OCI-LY1 (cell line): ENCODE measurements around the gene HGFAC.

Experiments used
- H2AFZ ChIP-seq: fragments of 200-600 bp; sonication (generic), shearing (Covaris generic); 2 replicates; pipeline ENCODE4 v1.6.0; 2014; ENCODE audit warnings: antibody characterized with exemption, mild to moderate bottlenecking, low read length
- H3F3A ChIP-seq: fragments of 200-600 bp; sonication (generic), shearing (Covaris generic); 2 replicates; pipeline ENCODE4 v1.6.0; 2014; ENCODE audit warnings: mild to moderate bottlenecking, antibody characterized with exemption, low read length, moderate library complexity; ENCODE audit not compliant: insufficient read depth
- H3K27ac ChIP-seq: fragments of 200-600 bp; sonication (generic); 2 replicates; pipeline ENCODE4 v1.5.1; 2014; ENCODE audit warnings: low read length, mixed run types, mild to moderate bottlenecking, low read depth; ENCODE audit not compliant: poor library complexity, severe bottlenecking
- H3K27me3 ChIP-seq: fragments of 200-600 bp; sonication (generic); 2 replicates; pipeline ENCODE4 v1.6.0; 2014; ENCODE audit warnings: antibody characterized with exemption, mild to moderate bottlenecking, low read length, moderate library complexity; ENCODE audit not compliant: insufficient read depth
- H3K36me3 ChIP-seq: fragments of 200-600 bp; sonication (generic); 2 replicates; pipeline ENCODE4 v1.6.1; 2014; ENCODE audit warnings: mild to moderate bottlenecking, antibody characterized with exemption, low read length, moderate library complexity, mixed read lengths; ENCODE audit not compliant: insufficient read depth
- H3K4me1 ChIP-seq: fragments of 200-600 bp; sonication (generic); 2 replicates; pipeline ENCODE4 v1.5.1; 2014; ENCODE audit warnings: mild to moderate bottlenecking, low read length, moderate library complexity; ENCODE audit not compliant: insufficient read depth, severe bottlenecking
- H3K4me2 ChIP-seq: fragments of 200-600 bp; sonication (generic), shearing (Covaris generic); 2 replicates; pipeline ENCODE4 v1.6.1; 2014; ENCODE audit warnings: low read length
- H3K4me3 ChIP-seq: fragments of 200-600 bp; sonication (generic); 2 replicates; pipeline ENCODE4 v1.5.1; 2014; ENCODE audit warnings: low read length, low read depth, mild to moderate bottlenecking, mixed read lengths; ENCODE audit not compliant: poor library complexity, severe bottlenecking
- H3K79me2 ChIP-seq: fragments of 200-600 bp; shearing (Covaris generic); 2 replicates; pipeline ENCODE4 v1.6.1; 2016; ENCODE audit warnings: mixed run types, low read length, mixed read lengths; ENCODE audit not compliant: insufficient read depth
- H3K9ac ChIP-seq: fragments of 200-600 bp; sonication (generic), shearing (Covaris generic); 2 replicates; pipeline ENCODE4 v1.6.1; 2014; ENCODE audit warnings: mild to moderate bottlenecking, low read length, mixed read lengths
- H3K9me2 ChIP-seq: fragments of 200-600 bp; sonication (generic), shearing (Covaris generic); 2 replicates; pipeline ENCODE4 v1.6.1; 2014; ENCODE audit warnings: low read depth, mild to moderate bottlenecking, low read length, mixed read lengths
- H3K9me3 ChIP-seq: fragments of 200-600 bp; shearing (Covaris generic); 2 replicates; pipeline ENCODE4 v1.6.1; 2014; ENCODE audit warnings: low read length, mixed read lengths
- H4K20me1 ChIP-seq: fragments of 200-600 bp; sonication (generic), shearing (Covaris generic); 2 replicates; pipeline ENCODE4 v1.6.0; 2016; ENCODE audit warnings: mild to moderate bottlenecking, low read length; ENCODE audit not compliant: insufficient read depth
- EZH2 ChIP-seq: fragments of 200-600 bp; sonication (generic), shearing (Covaris generic); IDR thresholded peaks from 2 replicates; pipeline ENCODE4 v1.8.0; 2017; ENCODE audit warnings: borderline replicate concordance, mixed run types, mild to moderate bottlenecking, antibody characterized with exemption, low read length, moderate library complexity, mixed read lengths
- TF ChIP-seq, protein P1 (sequence below): fragments of 200-600 bp; sonication (generic), shearing (Covaris generic); IDR thresholded peaks from 2 replicates; pipeline ENCODE4 v1.5.1; 2017; ENCODE audit warnings: mild to moderate bottlenecking, antibody characterized with exemption, low read length, moderate library complexity, mixed read lengths

Gene HGFAC

DNA sequence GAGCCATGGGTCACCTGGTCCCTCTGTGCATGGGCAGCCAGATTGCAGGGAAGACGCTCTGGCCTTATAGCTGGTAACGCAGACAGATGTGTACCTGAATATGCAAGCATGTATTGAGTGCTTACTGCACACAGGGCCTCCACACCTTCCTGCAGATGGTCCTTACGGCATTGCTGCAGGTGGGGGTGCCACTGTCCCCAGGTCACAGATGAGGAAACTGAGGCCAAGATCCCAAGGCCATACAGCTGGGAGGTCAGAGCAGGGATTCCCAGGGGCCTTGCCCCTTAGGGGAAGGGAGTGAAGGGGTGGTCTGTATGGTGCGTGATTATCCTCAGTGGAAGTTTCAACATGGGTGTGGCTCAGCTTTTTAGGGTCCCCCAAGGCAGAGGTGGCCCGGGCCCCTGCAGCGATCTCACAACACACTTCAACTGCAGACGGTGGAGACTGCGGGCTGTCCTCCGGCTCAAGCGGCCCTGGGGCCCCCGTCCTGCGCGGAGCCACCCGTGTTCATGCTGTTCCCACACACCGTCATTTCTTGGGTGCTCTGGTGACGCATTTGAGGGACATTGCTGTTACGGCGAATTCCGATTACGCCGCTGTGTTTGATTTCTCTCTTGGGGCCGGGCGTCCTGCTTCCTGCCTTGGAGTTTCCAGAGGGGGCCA, 29.5 kb downstream of the HGFAC start:
- no peak overlapping the region for H3K9ac ChIP-seq
- H4K20me1 ChIP-seq: no peaks in the 10 kb centered on the region
- no peaks in the 10 kb centered on the region for H3K79me2 ChIP-seq
- H3K36me3 ChIP-seq: no peaks in the 10 kb centered on the region
- H3F3A ChIP-seq: no peaks in the 10 kb centered on the region
- no peaks in the 10 kb centered on the region for H3K9me2 ChIP-seq
- no peak overlapping the region for H2AFZ ChIP-seq
- H3K4me2 ChIP-seq: no peak overlapping the region
- H3K27me3 ChIP-seq: no peaks in the 10 kb centered on the region
- H3K4me1 ChIP-seq: no peaks in the 10 kb centered on the region
- H3K9me3 ChIP-seq: no peaks in the 10 kb centered on the region
- TF ChIP-seq EZH2: no peak
- TF ChIP-seq, protein P1, sequence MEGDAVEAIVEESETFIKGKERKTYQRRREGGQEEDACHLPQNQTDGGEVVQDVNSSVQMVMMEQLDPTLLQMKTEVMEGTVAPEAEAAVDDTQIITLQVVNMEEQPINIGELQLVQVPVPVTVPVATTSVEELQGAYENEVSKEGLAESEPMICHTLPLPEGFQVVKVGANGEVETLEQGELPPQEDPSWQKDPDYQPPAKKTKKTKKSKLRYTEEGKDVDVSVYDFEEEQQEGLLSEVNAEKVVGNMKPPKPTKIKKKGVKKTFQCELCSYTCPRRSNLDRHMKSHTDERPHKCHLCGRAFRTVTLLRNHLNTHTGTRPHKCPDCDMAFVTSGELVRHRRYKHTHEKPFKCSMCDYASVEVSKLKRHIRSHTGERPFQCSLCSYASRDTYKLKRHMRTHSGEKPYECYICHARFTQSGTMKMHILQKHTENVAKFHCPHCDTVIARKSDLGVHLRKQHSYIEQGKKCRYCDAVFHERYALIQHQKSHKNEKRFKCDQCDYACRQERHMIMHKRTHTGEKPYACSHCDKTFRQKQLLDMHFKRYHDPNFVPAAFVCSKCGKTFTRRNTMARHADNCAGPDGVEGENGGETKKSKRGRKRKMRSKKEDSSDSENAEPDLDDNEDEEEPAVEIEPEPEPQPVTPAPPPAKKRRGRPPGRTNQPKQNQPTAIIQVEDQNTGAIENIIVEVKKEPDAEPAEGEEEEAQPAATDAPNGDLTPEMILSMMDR: no peak
- H3K27ac ChIP-seq: no peak overlapping the region
- no peak overlapping the region for H3K4me3 ChIP-seq

DNA sequence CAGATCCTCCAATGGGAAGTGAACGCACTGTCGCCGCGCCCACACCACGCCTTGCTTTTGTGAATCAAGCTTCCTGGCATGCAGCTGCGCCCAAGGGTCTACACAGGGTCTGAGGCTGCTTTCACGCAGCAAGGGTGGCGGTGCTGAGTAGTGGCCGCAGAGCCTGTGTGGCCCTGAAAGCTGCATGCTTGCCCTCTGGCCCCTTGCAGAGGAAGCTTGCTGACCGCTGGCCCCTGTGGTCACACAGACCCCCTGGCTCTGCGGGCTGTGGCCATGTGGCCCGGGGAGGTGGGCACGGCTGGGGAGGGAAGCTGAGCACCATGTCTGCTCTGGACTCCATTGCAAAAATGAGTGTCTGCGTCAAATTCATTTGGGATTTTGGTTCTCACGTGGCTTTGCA, 30.1 kb downstream of the HGFAC start:
- Histone ChIP-seq H3K9me2 (no peaks in the 10 kb centered on the region), H3K9me3 (no peaks in the 10 kb centered on the region), H4K20me1 (no peaks in the 10 kb centered on the region), H3K79me2 (no peaks in the 10 kb centered on the region), H2AFZ (no peak overlapping the region), H3K4me1 (no peaks in the 10 kb centered on the region), H3K9ac (no peak overlapping the region), H3K36me3 (no peaks in the 10 kb centered on the region), H3K4me2 (no peak overlapping the region), H3F3A (no peaks in the 10 kb centered on the region), H3K27me3 (no peaks in the 10 kb centered on the region), H3K4me3 (no peak overlapping the region), H3K27ac (no peak overlapping the region)
- TF ChIP-seq, protein P1: no peak
- no peak for TF ChIP-seq EZH2

DNA sequence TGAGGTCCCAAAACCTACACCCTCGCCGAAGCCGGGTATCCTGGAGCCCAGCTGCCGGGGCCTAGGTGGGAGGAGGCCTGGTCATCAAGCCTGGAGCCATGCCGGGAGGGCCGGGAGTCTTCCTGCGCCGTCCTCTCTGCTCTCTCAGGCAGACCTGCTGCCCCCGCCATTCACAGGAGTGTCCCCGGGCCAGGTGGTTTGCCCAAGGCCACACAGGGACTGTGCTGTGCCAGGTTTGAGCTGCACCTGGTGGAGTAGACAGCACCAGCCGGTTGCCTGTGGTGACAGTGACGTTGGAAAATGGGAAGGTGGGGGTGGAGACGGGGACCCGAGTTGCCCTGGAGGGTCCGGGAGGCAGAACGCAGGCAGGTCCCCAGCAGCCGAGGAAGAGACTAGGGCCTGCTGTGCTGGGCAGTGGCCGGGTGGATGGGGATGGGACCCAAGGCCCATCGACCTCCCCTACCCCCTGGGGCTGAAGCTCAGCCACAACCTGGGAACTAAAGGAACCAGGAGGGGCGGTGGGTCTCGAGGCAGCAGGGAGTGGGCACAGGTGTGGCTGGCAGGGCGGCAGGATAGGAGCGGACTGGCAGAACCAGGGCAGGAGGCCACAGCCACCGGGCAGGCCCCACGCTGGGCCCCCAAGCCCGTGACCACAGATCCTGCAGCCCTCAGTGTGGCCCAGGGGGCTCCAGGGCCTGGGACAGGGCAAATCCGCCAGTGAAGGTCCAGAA, 30.8 kb downstream of the HGFAC start:
- H2AFZ ChIP-seq: no peak overlapping the region
- H3K9ac ChIP-seq: no peak overlapping the region
- TF ChIP-seq, protein P1: no peak
- no peak overlapping the region for H3K4me2 ChIP-seq
- H3K36me3 ChIP-seq: no peaks in the 10 kb centered on the region
- H3K4me3 ChIP-seq: no peak overlapping the region
- H3F3A ChIP-seq: no peaks in the 10 kb centered on the region
- no peaks in the 10 kb centered on the region for H3K4me1 ChIP-seq
- no peaks in the 10 kb centered on the region for H3K9me3 ChIP-seq
- no peaks in the 10 kb centered on the region for H4K20me1 ChIP-seq
- no peaks in the 10 kb centered on the region for H3K9me2 ChIP-seq
- H3K27ac ChIP-seq: no peak overlapping the region
- H3K27me3 ChIP-seq: no peaks in the 10 kb centered on the region
- H3K79me2 ChIP-seq: no peaks in the 10 kb centered on the region
